Fibroblast of skin of scalp (primary cell): ENCODE data around the gene PPY.
A peak's percentile ranks its signal among the peaks of the same experiment; 100 is the strongest.
"Not testable (repeated sequence)": the region's sequence is repeated elsewhere in the genome, so short reads cannot be mapped to it uniquely, and the experiment has no call there.

Experiments used
- DNase-seq: peaks from one replicate; pipeline ENCODE4 v3.0.0-alpha.2; 2013

The PPY gene

DNA sequence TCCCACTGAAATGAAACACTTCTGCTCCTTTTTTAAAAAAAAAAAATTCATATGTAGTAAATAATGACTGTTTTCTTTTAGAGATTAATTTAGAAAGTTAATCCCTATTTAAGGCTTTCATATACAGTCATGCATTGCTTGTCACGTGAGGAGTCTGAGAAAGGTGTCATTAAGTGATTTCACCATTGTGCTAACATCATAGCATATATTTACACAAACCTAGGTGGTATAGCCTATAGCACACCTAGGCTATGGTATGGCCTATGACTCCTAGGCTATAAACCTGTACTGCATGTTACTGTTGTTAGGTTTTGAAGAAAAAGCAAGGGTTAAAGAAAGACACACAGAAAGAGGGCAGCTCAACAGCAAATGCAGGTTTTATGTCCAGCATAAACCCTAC lies 13.7 kb downstream of the PPY start:
- DNase-seq = no peak

DNA sequence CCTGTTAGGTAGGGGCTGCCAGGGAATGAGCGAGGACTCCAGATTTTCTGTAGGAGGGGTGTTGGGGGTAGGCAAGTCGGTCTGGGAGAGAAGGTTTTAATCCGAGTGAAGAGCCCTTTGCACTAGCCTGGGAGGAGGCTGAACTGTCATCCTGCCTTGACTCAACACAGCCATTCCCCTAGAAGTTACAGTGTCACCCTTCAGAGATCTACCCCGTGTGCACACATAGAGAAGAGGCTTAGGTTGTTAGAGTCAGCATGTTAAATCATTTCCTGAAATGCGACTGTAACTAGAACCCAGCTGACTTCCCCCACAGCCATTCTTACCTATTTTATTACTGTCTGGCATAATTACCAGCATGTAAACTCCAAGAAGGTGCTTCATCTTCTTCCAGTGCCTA lies 14.3 kb downstream of the PPY start:
- not testable (repeated sequence) for DNase-seq

DNA sequence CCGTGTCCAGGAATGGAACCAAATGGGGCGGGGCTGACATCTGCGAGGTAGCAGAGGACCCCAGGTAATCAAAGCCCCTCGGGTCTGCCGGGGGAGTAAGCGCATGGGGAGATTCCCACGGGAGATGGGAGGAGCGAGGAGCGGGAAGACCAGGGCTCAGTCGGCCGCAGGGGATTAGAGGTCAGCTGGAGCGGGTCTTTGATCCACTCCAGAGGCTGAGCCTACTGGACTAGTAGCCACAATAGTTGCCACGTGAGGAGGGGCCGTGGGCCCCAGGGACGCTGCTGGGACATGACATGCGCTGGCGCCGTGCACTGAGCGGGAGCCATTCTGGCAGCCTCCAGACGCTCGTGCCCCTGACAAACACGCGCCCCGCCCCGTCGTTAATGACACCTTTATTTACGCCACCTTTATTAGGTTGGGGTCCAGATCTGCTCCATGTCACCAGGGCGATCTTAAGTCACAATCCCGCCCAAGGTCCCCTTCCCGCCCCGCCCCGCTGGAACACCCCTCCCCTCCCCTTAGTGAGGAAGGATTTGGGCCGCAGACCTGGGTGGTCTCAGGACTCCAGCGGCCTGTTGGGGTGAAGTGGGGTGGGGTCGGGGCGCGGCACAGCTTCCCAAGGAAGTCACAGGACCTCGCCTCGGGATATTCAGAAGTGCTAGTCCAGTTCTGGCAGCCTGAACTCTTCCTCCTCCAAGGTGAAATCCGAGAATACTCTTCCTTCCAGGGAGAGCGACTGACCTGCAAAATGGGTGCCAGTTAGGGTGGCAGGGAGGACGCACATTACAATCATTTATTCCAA lies 15.0 kb downstream of the PPY start:
- DNase-seq = no peak

DNA sequence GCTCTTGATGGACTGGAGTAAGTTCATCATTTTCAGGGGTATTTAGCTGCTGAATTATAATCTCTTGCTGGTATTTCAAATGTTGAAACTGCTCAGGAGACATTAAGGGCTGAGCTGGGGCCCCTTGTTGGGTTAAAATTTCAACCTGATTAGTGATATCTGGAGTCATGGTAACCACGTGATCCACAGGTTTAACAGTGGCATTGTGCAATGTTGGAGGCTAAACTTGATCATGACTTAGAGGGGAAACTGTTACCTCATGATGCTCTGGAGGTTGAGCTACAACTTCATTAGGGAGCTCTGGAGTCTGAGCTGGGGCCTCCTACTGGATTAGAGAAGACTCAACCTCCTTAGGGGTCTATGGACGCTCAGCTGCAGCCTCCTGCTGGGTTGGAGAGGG lies 17.7 kb downstream of the PPY start:
- no peak for DNase-seq

DNA sequence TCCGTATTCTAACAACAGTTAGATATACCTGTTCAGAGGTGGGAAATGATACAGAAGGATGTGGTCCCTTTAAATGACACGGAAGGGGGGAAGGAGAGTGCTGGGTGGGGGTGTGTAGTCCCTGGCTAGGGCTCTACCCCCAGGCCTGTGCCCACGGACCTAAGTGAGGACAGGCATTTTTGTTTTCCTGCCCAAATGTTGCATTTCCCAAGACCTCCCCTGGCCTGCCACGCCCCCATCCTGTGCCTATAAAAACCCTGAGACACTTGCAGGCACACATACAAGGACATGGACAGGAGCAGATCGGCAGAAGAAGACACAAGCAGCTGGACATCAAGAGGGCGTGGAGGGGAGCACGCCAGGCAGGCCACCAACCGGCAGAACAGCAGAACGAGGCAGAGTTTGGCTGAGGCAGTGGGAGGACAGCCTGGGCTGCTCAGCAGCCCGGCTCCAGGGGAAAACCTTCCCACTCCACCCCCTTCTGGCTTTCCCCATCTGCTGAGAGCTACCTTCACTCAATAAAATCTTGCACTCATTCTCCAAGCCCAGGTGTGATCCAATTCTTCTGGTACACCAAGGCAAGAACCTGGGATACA lies 21.7 kb downstream of the PPY start:
- DNase-seq = no peak

DNA sequence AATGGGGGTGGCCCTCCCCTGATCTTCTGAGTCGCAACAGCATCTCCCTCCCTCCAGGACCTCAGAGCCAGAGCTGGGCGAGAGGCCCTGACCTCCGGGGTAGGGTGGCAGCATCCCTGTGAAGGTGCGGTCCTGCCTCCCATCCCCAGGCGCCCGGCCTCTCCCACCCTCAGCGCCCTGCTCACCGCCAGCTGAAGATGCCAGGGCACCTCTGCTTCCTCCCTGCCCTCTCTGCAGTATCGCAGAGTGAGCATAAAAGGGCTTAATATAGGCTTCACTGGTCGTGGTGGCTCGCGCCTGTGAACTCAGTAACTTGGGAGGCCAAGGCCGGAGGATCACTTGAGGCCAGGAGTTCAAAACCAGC lies 24.3 kb downstream of the PPY start:
- DNase-seq = no peak

DNA sequence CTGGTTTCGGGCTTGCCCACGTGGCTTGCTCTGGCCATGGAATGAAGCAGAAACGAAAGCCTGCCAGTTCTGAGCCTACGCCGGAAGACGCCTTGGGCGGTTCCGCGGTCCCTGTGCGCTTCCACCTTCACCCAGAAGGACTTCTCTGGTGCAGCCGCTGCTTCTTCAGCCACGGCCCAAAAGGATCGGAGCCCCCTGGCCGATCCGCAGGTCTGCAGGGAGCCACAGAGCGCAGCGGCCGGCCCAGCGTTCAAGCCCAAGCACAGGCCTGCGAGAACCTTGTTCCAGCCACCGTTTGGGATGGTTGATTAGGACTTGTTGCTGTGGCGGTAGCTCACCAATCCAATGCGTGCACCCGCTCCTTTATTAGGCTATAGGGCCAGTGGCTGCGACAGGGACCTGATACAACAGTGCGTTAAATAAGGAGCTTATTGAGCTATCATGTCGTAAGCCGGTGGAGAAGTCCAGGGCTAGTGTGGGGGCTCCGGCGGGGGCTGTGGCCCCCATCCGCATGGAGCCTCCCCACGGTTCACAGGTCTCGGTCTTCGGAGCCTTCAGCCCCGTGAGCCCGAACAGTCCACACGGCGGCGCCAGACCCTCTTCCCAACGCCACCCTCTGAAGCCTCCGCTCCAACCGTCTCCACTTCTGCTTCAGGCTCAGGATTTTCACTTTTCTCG lies 24.8 kb downstream of the PPY start:
- DNase-seq = peak; percentile 19

DNA sequence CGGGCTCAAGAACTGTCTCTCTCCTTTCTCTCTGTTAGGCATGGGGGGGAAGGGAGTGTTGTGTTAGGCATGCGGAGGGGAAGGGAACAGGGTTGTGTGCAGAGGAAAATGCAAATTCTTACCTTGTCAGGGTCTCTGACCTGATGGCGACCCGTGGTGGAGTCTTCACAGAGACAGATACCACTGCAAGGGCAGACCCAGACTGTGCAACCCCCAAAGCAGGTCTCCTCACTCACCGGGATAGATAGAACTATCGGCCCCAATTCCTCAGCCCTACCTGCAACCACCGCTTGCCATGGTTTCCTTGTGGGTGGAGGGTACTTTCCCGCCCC lies 25.3 kb downstream of the PPY start:
- DNase-seq = no peak

DNA sequence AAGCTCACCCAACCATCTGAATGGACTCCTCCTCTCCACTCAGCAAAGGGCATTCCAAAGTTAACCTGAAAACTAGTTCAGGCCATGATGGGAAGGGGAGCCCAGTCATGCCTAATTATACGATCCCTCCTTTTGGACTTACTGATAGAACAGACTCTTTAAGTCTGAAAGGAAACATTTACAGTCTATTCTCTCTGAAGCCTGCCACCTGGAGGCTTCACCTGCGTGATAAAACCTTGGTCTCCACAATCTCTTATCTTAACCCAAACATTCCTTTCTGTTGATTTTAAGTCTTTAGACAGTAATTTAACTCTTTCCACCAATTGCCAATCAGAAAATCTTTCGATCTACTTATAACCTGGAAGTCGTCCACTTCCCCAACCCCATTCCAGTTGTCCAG lies 25.9 kb downstream of the PPY start:
- DNase-seq = no peak

DNA sequence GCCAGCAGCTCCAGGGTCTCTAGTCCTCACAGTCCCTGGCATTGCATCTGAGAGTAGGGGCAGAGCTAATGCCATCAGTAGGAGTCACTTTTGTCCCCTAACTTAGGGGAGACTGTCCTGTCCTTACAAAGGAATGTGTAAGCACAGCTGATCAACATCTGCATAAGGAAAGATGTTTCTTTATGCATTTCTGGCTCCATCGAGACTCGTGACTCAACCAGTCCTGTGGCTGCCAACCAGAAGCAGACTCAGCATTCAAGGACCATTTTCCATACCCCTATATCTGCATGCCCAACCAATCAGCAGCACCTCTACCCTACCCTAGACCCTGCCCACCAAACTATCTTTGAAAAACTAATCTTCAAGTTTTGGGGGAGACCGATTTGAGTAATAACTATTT lies 26.7 kb downstream of the PPY start:
- peak; percentile 13 for DNase-seq

DNA sequence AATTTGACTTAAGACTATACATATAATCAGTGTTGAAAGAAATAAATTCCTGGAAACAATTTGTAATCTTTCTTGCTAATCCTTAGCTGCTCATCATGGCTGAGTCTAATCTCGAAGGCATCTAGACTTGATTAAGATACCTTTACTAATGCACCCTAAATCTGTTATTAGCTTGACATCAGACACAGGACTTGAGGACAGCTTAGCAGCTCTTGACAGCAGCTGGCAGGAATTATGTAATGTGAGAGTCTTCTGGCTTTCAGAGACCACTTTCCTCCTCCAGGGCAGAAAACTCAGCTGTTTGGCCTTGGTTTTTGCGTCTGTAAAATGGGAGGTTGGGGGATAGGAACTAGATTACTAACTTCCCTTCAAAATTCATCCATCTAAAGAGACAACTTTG lies 27.8 kb downstream of the PPY start:
- DNase-seq = no peak

DNA sequence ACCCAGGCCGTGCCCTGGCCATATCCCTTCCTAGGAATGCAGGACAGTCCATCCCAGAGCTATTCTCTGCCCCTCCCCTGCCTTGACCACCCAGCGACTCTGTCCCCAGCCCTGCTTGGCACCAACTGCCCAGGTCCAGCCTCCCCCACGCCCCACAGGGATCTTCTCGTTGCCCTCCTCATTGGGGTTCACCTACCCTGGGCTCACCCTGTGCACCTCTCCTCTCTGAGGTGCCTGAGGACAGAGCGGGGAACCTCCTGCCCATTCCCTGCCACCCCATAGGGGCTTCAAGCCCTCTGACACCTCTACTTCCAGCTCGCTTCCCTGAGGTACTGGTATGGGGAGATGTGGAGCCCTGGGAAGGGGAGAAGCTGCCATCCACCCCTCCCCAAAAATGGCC lies 28.7 kb downstream of the PPY start:
- no peak for DNase-seq

DNA sequence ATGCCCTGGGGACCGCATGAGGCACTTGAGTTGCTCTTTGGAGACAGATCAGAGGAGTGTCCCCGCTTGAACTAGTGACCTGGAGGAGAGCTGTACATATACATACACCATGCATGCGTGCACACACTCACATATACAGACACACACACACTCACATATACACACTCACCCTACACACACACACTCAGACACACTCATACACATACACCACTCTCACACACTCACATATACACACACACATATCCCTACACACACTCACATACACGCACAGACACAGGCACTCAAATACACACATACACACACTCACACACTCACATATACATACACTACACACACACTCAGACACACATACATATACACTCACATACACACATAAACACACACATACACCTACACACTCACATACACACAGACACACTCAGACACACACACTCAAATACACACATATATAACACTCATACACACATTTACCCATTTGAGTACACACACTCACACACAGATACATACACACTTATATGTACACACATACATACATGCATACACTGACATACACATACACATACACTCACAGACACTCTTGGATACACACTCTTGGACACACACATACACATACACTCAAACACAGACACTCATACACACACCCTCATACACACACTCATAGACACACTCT lies 29.5 kb downstream of the PPY start:
- no peak for DNase-seq

DNA sequence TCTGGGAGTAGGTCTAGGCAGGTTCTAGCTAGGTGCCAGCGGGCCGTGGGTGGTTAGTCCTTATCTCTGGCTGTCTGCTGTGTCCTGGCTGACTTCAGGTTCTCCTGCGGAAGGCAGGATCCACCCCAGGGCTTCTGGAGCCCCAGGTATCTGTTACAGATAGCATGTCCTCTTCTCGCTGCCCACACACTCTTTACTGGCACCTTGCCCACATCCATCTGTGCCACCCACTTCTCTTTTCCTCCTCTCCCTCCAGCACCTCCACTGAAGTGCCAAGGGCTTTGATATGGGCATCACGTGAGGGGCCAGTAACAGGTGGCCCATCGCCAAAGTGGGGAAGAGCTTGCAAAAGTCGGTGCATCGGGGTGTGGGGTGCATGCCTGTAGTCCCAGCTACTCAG lies 30.4 kb downstream of the PPY start:
- no peak for DNase-seq

DNA sequence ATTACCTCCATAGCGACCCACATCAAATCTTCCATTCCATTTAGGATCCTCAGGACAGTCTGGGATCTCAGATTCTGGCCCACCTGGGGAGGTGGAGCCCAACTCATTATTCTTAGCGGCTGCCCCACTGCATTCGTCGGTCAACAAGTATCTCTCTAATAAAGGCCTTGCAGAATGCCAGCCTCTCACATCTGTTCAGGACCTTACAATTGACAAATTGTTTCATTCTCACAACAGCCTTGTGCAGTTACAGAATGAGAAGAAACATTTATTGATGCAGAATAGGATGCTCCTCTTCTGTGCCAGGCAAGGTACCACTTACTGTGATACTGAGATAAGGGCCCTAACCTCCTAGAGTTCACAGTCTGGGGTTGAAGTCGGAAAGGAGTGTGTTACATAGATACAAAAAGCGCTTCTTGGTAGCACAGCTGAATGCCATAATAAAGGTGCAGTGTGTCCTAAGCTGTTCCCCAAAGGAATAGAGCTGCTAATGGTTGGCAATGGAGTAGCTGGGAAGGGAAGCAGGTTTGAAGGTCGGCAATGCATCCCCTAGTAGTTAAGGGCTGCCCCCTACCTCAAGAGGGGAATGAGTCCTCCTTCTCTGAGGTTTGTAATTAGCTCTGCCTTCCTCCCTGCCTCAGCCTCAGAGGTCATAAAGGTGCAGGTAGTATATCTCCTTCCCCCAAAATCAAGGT lies 32.6 kb downstream of the PPY start:
- no peak for DNase-seq

DNA sequence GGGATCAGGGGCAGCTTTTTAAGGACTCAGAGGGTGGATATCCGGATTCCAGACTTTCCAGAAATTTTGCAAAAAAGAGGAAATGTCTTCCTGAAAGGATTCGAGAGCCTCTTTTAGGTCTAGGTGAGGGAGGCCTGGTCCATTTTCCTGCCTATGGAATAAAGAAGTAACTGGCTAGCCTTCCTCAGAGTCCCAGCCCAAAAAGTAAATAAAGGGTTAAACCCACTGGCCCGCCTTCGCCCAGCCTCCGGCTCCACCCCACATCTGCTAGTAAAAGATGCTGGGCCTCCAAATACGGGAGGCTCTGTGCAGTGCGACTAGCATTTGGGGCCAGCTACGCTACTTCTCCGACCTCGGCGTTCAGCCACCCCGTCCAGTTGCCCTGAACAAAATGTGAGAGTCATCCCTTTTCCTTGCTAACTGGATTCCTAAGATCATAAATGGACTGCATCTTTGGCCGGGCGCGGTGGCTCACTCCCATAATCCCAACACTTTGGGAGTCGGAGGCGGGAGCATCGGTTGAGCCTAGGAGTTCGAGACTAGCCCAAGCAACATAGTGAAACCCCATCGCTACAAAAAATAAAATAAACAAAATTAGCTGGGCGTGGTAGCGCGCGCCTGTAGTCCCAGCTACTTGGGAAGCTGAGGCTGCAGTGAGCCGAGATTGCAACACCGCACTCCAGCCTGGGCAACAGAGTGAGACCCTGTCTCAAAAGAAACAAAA lies 34.1 kb downstream of the PPY start:
- peak; percentile 78 for DNase-seq

DNA sequence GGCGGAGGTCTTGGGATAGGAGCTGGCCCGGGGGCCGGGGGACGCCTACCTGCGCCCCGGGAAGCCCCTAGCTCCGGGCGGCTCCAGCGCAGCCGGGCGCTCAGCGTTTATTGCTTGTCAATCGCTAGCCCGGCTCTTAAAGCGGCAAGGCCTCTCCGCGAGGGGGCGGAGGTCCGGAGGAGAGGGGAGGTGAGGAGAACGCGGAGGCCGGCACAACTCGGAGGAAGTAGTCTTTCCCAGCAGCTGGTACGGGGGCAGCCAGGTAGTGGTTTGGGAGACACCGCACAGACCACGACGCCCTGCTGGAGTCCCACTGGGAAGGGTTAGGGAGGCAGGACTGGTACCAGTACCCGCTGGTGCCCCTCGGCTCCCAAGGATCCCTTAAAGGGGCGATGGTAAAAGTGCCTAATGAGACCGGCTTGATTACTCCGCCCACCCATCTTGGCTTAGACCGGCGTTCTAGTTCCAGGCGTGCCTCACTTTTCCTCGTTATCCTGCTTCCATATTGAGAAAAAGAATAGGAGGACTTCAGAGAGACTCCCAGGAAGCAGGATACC lies 34.8 kb downstream of the PPY start, which contains the start of gene MPP2:
Gene MPP2, minus strand, starts transcription at position 112 of the 557 bp plus-strand sequence. CDS start 3,076 bp downstream, outside the sequence.
- DNase-seq = peak; percentile 77

DNA sequence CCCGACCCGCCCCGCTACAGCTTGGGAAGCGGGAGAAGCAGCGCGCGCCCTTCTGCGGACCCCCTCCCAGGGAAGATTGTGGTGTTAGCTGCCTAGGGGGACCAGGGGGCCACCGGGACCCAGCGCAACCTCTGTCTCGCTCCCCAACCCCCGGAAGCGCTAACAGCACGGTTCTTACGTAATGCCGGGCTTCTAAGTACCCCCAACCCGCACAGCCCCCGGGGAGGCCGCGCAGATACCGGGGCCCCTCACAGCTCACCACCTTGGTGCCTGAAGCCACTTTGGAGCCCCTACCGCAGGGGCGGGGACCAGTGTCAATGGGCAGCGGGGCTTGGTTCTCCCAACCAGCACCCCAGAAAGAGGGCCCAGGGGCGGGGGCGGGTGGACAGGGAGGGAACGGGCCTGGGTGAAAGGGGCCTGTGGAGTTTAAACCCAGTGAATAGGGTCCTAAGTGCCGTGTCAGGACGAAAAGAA lies 35.3 kb downstream of the PPY start:
- no peak for DNase-seq

DNA sequence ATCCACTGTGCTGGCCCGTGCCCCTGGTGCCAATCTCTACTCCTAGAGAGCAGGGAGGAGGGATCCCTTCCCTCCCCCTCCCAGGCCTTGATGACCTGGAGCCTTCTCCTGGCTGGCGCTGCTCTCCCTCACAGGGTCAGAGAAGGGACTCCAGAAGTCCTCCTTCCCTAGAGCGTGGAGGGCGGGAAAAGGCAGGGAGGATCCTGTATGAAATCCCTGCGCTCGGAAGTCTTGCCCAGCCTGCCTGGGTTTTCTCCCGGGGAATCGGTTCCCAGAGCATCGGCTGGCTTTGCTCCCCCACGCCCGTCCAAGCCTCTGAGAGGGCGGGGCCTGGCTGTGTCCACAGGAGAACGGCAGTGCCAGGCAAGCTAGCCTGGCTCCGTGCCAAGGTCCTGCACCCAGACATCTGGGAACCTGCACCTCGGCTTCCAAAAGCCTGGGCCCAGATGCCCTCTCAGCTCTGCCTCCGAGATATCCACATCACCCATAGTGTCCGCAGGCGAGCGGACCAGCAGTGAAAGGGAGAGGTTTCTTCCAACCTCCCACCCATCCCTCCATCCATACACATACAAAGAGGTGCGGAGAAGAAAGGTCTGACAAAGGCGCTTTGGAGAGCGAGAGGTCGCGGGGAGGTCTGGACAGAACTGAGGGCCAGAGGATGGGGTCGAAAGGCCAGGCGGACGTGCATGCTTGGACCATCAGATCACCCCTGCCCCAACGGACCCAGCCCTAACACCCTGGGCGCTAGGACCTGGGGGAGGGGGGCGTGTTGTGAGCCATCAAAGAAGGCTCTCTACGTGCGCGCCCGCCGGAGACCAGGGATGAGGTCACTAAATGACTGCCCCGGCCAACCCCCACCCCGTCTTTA lies 36.1 kb downstream of the PPY start:
- peak; percentile 77 for DNase-seq

DNA sequence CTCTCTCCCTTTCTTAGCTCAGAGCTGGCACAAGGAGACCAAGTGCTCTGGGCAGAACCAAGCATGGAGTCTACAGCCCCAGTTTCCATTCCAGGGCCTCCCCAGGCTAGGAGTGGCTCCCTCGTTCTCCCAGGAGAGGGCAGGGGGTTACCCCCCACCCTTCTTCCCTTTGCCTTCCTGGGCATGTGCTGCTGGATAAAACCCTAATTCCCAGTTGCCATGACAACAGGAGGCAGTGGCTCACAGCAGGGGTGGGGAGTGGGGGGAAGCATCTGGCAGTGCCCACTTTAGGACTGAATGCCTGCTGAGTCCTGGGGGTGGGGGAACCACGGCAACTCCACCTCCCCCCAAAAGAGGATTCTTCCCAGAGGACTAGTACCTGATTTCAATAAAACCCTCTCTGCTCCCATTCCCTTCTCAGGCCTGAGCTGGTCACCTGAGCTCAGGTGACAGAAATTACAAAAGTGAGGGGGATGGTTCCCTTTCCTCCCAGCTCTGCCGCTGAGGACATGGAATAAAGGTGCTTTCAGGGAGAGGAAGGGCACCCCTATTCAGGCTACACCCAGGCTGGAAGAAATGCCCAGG lies 36.8 kb downstream of the PPY start:
- DNase-seq = no peak
